IPS DF 6.9 (cell line): ENCODE data around the gene SECISBP2L.

Experiments
- DNase-seq: peaks from one replicate; pipeline ENCODE4 v3.0.0-alpha.2; 2013; ENCODE audit warnings: low read depth, low spot score
- H3K27ac ChIP-seq: one replicate; pipeline ENCODE4 v1.5.1; 2013; ENCODE audit warnings: low read length, control low read depth
- H3K27me3 ChIP-seq: 2 replicates; pipeline ENCODE4 v1.6.1; 2013; ENCODE audit warnings: mild to moderate bottlenecking, low read length; ENCODE audit not compliant: control insufficient read depth, insufficient read depth
- H3K36me3 ChIP-seq: 2 replicates; pipeline ENCODE4 v1.6.1; 2013; ENCODE audit warnings: low read length; ENCODE audit not compliant: control insufficient read depth, insufficient read depth
- H3K4me1 ChIP-seq: 2 replicates; pipeline ENCODE4 v1.6.1; 2013; ENCODE audit warnings: low read length; ENCODE audit not compliant: control insufficient read depth, insufficient read depth
- H3K4me3 ChIP-seq: 2 replicates; pipeline ENCODE4 v1.5.1; 2013; ENCODE audit warnings: mild to moderate bottlenecking, low read length
- H3K9me3 ChIP-seq: 2 replicates; pipeline ENCODE4 v1.6.1; 2013; ENCODE audit warnings: low read length, inconsistent platforms; ENCODE audit not compliant: control insufficient read depth, insufficient read depth
- whole genome bisulfite sequencing: extraction: QIAGEN DNeasy Blood & Tissue Kit; methylation state at CpG from one replicate; pipeline ENCODE4 v1.1.7; 2013; ENCODE audit warnings: mixed read lengths, missing lambda C conversion rate; ENCODE audit not compliant: insufficient read length, insufficient coverage; 5-methylcytosine and 5-hydroxymethylcytosine counted together

Gene SECISBP2L

GRCh38 chr15:48965972-48966371 lies 80.3 kb downstream of the SECISBP2L start:
- Histone ChIP-seq H3K27me3 (peaks cover 10% of the 10 kb centered on the region; the same call in 1 of the 2 replicates), H3K36me3 (no peaks in the 10 kb centered on the region), H3K4me1 (no peaks in the 10 kb centered on the region), H3K27ac (no peak overlapping the region), H3K4me3 (no peak overlapping the region), H3K9me3 (no peaks in the 10 kb centered on the region)
- no peak for DNase-seq

- no peaks in the 10 kb centered on the region for H3K36me3 ChIP-seq
- no peak for DNase-seq
- no peak overlapping the region for H3K4me3 ChIP-seq
- no peaks in the 10 kb centered on the region for H3K4me1 ChIP-seq
- peaks cover 10% of the 10 kb centered on the region; the same call in 1 of the 2 replicates for H3K27me3 ChIP-seq
- H3K9me3 ChIP-seq, result no peaks in the 10 kb centered on the region
- H3K27ac ChIP-seq, result no peak overlapping the region
- WGBS, result no CpG with 5 or more reads among the region's 2 CpGs
Observed at GRCh38 chr15:48964898-48965297, 81.3 kb downstream of the SECISBP2L start.

- no peak for DNase-seq
- WGBS, result no CpG with 5 or more reads among the region's 16 CpGs
- Histone ChIP-seq H3K36me3 (no peaks in the 10 kb centered on the region), H3K27me3 (peaks cover 10% of the 10 kb centered on the region; the same call in 1 of the 2 replicates), H3K4me1 (no peaks in the 10 kb centered on the region), H3K9me3 (no peaks in the 10 kb centered on the region), H3K4me3 (peak within 1 kb of the TSS; percentile 55; the same call in 1 of the 2 replicates), H3K27ac (no peak within 1 kb of the TSS)
Observed at GRCh38 chr15:48963524-48964113, 82.6 kb downstream of the SECISBP2L start, which contains the start of gene SHC4. Gene SHC4, minus strand, starts transcription at chr15:48963919. Its CDS starts 904 bp downstream, at chr15:48963015.

GRCh38 chr15:48962662-48963523 lies 83.4 kb downstream of the SECISBP2L start:
- H3K4me1 ChIP-seq, result no peaks in the 10 kb centered on the region
- no peaks in the 10 kb centered on the region for H3K9me3 ChIP-seq
- H3K27ac ChIP-seq, result no peak overlapping the region
- H3K27me3 ChIP-seq, result peaks cover 10% of the 10 kb centered on the region; the same call in 1 of the 2 replicates
- peak overlapping the region; percentile 55; the same call in 1 of the 2 replicates for H3K4me3 ChIP-seq
- DNase-seq, result no peak
- no CpG with 5 or more reads among the region's 54 CpGs for WGBS
- no peaks in the 10 kb centered on the region for H3K36me3 ChIP-seq

- no peak for DNase-seq
- no peaks in the 10 kb centered on the region for H3K27me3 ChIP-seq
- 0 out of 2 replicates have a peak, but pooled peaks cover 2% of the 10 kb centered on the region for H3K4me1 ChIP-seq
- no peak overlapping the region for H3K27ac ChIP-seq
- no peaks in the 10 kb centered on the region for H3K9me3 ChIP-seq
- WGBS, result no CpG with 5 or more reads among the region's 3 CpGs
- no peaks in the 10 kb centered on the region; the same call in 1 of the 2 replicates for H3K36me3 ChIP-seq
- H3K4me3 ChIP-seq, result no peak overlapping the region
Observed at GRCh38 chr15:48955967-48956366, 90.3 kb downstream of the SECISBP2L start.

- H3K36me3 ChIP-seq, result no peaks in the 10 kb centered on the region; the same call in 1 of the 2 replicates
- H3K27ac ChIP-seq, result no peak overlapping the region
- H3K4me3 ChIP-seq, result no peak overlapping the region
- no peaks in the 10 kb centered on the region for H3K27me3 ChIP-seq
- DNase-seq, result no peak
- no peaks in the 10 kb centered on the region for H3K9me3 ChIP-seq
- 0 out of 2 replicates have a peak, but pooled peaks cover 2% of the 10 kb centered on the region for H3K4me1 ChIP-seq
- no CpG with 5 or more reads among the region's 4 CpGs for WGBS
Observed at GRCh38 chr15:48955370-48955769, 90.9 kb downstream of the SECISBP2L start.

- Histone ChIP-seq H3K4me1 (0 out of 2 replicates have a peak, but pooled peaks cover 2% of the 10 kb centered on the region), H3K9me3 (no peaks in the 10 kb centered on the region), H3K36me3 (no peaks in the 10 kb centered on the region; the same call in 1 of the 2 replicates), H3K27ac (no peak overlapping the region), H3K4me3 (no peak overlapping the region), H3K27me3 (no peaks in the 10 kb centered on the region)
- WGBS, result no CpG with 5 or more reads among the region's 5 CpGs
- no peak for DNase-seq
Observed at GRCh38 chr15:48954538-48954937, 91.7 kb downstream of the SECISBP2L start.

GRCh38 chr15:48946840-48947187 lies 99.4 kb downstream of the SECISBP2L start:
- no peaks in the 10 kb centered on the region for H3K27me3 ChIP-seq
- no peak for DNase-seq
- no peak overlapping the region for H3K4me3 ChIP-seq
- no peaks in the 10 kb centered on the region for H3K36me3 ChIP-seq
- H3K4me1 ChIP-seq, result no peaks in the 10 kb centered on the region
- H3K27ac ChIP-seq, result no peak overlapping the region
- H3K9me3 ChIP-seq, result no peaks in the 10 kb centered on the region
- WGBS, result no CpG with 5 or more reads among the region's 1 CpG

- Histone ChIP-seq H3K27ac (no peak overlapping the region), H3K36me3 (no peaks in the 10 kb centered on the region), H3K4me3 (no peak overlapping the region), H3K4me1 (no peaks in the 10 kb centered on the region), H3K9me3 (no peaks in the 10 kb centered on the region), H3K27me3 (no peaks in the 10 kb centered on the region)
- WGBS, result no CpG with 5 or more reads among the region's 5 CpGs
- no peak for DNase-seq
Observed at GRCh38 chr15:48946074-48946839, 100.0 kb downstream of the SECISBP2L start.

- no peak overlapping the region for H3K4me3 ChIP-seq
- no CpG with 5 or more reads among the region's 2 CpGs for WGBS
Observed at GRCh38 chr15:48945386-48945785, 100.9 kb downstream of the SECISBP2L start.

More at GRCh38 chr15:48945386-48945785, 100.9 kb downstream of the SECISBP2L start:
- H3K36me3 ChIP-seq, result no peaks in the 10 kb centered on the region
- H3K9me3 ChIP-seq, result no peaks in the 10 kb centered on the region
- no peaks in the 10 kb centered on the region for H3K27me3 ChIP-seq
- DNase-seq, result no peak
- H3K27ac ChIP-seq, result no peak overlapping the region
- no peaks in the 10 kb centered on the region for H3K4me1 ChIP-seq
